Fibroblast of villous mesenchyme (primary cell): ENCODE results near the gene OSBPL3. TPM values are rescaled to one million over a fixed set of nuclear protein-coding genes. Genes with fewer than 3 reads are reported as not detected.

Experiments used
- DNase-seq: peaks from one replicate; pipeline ENCODE4 v3.0.0-alpha.2; 2010; ENCODE audit warnings: low read depth
- H3K4me3 ChIP-seq: 2 replicates; pipeline ENCODE4 v1.5.1; 2011; ENCODE audit warnings: low read depth, mild to moderate bottlenecking, low read length
- CTCF ChIP-seq: IDR thresholded peaks from 2 replicates; pipeline ENCODE4 v1.5.1; 2012; ENCODE audit warnings: low read depth, mild to moderate bottlenecking, low read length; ENCODE audit not compliant: insufficient read depth
- total RNA-seq: library from RNA; depleted of rRNA; stranded (reverse); fragments of >200 nt; gene quantifications from 2 replicates; pipeline ENCODE4 v1.2.3, GENCODE V29; 2012

OSBPL3 gene
- total RNA-seq, 1 donor: 39.3 TPM

- DNase-seq: no peak
- no peak for TF ChIP-seq CTCF
- no peak overlapping the region for H3K4me3 ChIP-seq
These were observed 34.1 kb downstream of the OSBPL3 start for GRCh38 chr7:24945899-24946298.

DNA sequence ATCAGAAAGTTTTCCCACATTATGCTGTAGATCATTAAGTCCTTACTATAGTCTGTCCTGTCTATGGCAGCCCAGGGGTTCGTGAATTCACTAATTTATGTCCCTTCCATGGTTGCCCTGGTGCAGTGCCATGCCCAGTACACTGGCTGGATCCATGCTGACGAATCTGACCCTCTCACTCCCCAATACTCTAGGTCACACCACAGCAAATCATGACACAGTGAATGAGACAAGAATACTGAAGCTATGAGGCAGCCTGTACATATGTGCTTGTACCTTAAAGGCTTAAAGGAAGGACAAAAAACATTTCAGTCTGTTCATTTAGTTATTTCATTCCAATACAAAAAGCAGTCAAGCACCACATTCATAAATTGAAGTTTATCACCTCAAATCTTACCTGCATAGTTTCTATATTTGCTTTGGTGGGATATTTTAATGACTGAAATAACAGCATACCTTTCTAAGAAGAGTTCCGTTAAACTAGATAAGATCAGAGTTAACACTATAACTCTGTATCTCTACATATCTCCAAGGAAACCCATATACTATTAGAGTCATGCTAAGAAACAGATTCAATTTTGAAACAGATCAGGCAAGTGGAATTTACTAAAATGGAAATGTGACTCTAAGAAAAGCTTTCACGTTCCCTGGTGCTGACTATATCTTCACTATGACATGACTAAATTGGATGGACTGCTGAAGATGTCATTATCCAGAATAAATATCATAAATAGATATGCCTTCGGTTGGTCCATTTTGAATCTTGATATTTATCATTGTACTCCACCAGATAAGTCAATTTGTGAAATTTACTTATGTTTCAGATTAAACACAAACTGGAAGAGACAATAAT is 36.7 kb downstream of the OSBPL3 start:
- TF ChIP-seq CTCF: no peak

GRCh38 chr7:24942226-24942625 is 37.8 kb downstream of the OSBPL3 start:
- DNase-seq: no peak
- H3K4me3 ChIP-seq: no peak overlapping the region
- no peak for TF ChIP-seq CTCF

More for the DNA sequence above, 36.7 kb downstream of the OSBPL3 start:
- DNase-seq: no peak
- H3K4me3 ChIP-seq: no peak overlapping the region

GRCh38 chr7:24939416-24939815 is 40.6 kb downstream of the OSBPL3 start:
- no peak for DNase-seq
- H3K4me3 ChIP-seq: no peak overlapping the region
- no peak for TF ChIP-seq CTCF

DNA sequence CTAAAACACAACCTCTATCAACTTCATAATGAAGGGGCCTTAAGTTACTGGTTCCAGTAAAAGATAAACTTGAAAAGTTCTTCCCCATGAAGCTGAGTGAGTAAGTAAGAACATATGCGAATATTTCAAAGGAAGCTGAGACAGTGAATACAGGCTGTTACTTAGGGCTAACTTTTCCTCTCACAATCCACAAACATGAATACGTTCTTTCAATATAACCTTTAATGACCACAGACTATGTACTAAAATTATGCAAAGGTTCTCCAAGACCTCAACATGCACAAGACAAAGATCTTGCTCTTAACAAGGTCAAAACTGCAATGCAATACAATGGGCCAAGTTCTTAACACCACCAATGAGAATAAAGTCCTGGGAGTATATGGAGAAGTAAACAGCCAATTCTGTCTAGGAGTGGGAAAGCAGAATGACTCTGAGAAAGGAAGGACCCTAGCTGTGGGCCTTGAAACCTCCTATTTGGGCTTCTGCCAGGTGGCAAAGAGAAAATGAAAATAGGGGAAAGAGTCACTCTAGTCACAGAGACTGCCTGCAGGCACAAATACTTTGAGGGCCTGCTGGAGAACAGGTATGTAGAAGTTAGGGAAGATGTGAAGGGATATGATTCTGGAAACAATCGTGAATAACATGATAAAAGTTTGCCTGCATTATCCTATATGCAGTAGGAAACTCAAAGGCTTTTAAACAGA is 43.7 kb downstream of the OSBPL3 start:
- DNase-seq: no peak
- no peak for TF ChIP-seq CTCF
- no peak overlapping the region for H3K4me3 ChIP-seq

DNA sequence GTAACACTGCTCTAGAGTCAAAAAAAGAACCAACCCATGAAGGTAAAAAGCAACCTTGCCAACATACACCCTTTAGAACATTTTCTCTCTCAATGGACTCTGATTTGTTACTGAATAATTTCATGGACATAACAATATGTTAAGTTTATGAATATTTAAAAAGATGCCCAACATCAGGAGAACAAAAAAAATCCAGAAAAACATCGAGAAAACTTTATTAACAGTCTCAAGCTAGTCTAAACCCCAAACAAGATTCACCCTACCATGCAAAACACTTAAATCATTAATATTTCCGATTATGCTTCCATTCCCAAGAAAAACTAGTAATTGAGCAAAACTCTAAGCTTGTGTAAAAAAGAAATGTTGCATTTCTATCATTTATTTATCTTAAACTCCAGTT is 46.7 kb downstream of the OSBPL3 start:
- no peak for TF ChIP-seq CTCF
- no peak overlapping the region for H3K4me3 ChIP-seq
- DNase-seq: no peak
